ENCODE measurements around the gene NAXD. TPM values are rescaled to one million over a fixed set of nuclear protein-coding genes. Genes with fewer than 3 reads are reported as not detected.

Gene NAXD
- total RNA-seq, 1 donor from 2014 or later = 32.7 TPM

DNA sequence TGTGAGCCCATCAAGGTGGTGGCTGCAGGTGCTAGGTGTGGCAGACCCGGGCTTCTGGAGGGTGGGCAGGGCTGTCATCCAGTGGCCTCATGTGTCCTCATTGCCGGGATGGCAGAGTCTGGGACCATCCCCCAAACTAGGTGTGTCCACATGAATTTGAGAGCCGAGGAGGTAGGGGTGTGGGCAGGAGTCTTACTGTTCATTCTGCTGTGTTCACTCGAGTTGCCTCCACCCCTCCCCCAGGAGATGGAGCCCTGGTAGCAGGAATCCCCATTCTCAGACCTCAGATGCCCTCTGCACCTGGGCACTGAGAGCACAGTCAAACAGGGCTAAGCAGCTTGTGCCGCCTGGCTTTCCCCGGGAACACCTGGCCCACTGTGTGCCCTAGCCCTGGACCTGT lies 22.4 kb downstream of the NAXD start:
- Mint-ChIP-seq H3K4me1 (peaks cover 1% of the 10 kb centered on the region), H3K9me3 (no peaks in the 10 kb centered on the region), H3K36me3 (ENCODE audit: low read depth) (peaks cover 82% of the 10 kb centered on the region), H3K4me3 (no peak overlapping the region), H3K27ac (peak overlapping the region; percentile 24), H3K27me3 (no peaks in the 10 kb centered on the region)
- intact Hi-C loops (cut with micrococcal nuclease) = no loop called here
- DNase-seq (no peak), ATAC-seq (ENCODE audit: low read depth) (peak; percentile 28)
- TF ChIP-seq, protein P1, sequence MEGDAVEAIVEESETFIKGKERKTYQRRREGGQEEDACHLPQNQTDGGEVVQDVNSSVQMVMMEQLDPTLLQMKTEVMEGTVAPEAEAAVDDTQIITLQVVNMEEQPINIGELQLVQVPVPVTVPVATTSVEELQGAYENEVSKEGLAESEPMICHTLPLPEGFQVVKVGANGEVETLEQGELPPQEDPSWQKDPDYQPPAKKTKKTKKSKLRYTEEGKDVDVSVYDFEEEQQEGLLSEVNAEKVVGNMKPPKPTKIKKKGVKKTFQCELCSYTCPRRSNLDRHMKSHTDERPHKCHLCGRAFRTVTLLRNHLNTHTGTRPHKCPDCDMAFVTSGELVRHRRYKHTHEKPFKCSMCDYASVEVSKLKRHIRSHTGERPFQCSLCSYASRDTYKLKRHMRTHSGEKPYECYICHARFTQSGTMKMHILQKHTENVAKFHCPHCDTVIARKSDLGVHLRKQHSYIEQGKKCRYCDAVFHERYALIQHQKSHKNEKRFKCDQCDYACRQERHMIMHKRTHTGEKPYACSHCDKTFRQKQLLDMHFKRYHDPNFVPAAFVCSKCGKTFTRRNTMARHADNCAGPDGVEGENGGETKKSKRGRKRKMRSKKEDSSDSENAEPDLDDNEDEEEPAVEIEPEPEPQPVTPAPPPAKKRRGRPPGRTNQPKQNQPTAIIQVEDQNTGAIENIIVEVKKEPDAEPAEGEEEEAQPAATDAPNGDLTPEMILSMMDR (IDR thresholded peaks at IDR 0.05) = no peak
- ChIA-PET POLR2A (no interaction called here), CTCF (no interaction called here)

- CTCF ChIA-PET = no interaction called here
- peaks cover 2% of the 10 kb centered on the region for H3K4me1 Mint-ChIP-seq
- peaks cover 87% of the 10 kb centered on the region for H3K36me3 Mint-ChIP-seq (ENCODE audit: low read depth)
- intact Hi-C loops (cut with micrococcal nuclease) = no loop called here
- H3K27ac Mint-ChIP-seq = no peak overlapping the region
- H3K4me3 Mint-ChIP-seq = no peak overlapping the region
- TF ChIP-seq, protein P1 (IDR thresholded peaks at IDR 0.05) = no peak
- H3K9me3 Mint-ChIP-seq = no peaks in the 10 kb centered on the region
- POLR2A ChIA-PET = no interaction called here
- no peak for DNase-seq
- H3K27me3 Mint-ChIP-seq = no peaks in the 10 kb centered on the region
- no peak for ATAC-seq (ENCODE audit: low read depth)
These were observed 22.9 kb downstream of the NAXD start for GRCh38 chr13:110638257-110638656.

GRCh38 chr13:110638814-110639806 lies 23.8 kb downstream of the NAXD start:
- Mint-ChIP-seq H3K27me3 (no peaks in the 10 kb centered on the region), H3K9me3 (no peaks in the 10 kb centered on the region), H3K36me3 (ENCODE audit: low read depth) (peaks cover 91% of the 10 kb centered on the region), H3K4me3 (no peak overlapping the region), H3K27ac (peak overlapping the region; percentile 51), H3K4me1 (peaks cover 5% of the 10 kb centered on the region)
- POLR2A ChIA-PET = interaction anchor here (1.0 to 1.1 kb wide), 2 partner anchors 13 to 73 kb away, joined by 3 to 5 read pairs; no protein-coding TSS in a partner anchor
- ATAC-seq (ENCODE audit: low read depth) (no peak), DNase-seq (no peak)
- CTCF ChIA-PET = interaction anchor here (1.5 kb wide), 1 partner anchor 37 kb away, joined by 3 read pairs; no protein-coding TSS in a partner anchor
- intact Hi-C loops (cut with micrococcal nuclease) = no loop called here
- TF ChIP-seq, protein P1 (IDR thresholded peaks at IDR 0.05) = no peak

- CTCF ChIA-PET = interaction anchor here (1.5 kb wide), 1 partner anchor 36 kb away, joined by 3 read pairs; no protein-coding TSS in a partner anchor
- H3K27ac Mint-ChIP-seq = peak overlapping the region; percentile 51
These were observed 24.6 kb downstream of the NAXD start for GRCh38 chr13:110639935-110640334.

More at GRCh38 chr13:110639935-110640334, 24.6 kb downstream of the NAXD start:
- peaks cover 89% of the 10 kb centered on the region for H3K36me3 Mint-ChIP-seq (ENCODE audit: low read depth)
- no peaks in the 10 kb centered on the region for H3K27me3 Mint-ChIP-seq
- H3K9me3 Mint-ChIP-seq = no peaks in the 10 kb centered on the region
- no peak overlapping the region for H3K4me3 Mint-ChIP-seq
- TF ChIP-seq, protein P1 (IDR thresholded peaks at IDR 0.05) = no peak
- ATAC-seq (ENCODE audit: low read depth) (no peak), DNase-seq (no peak)
- H3K4me1 Mint-ChIP-seq = peaks cover 12% of the 10 kb centered on the region
- intact Hi-C loops (cut with micrococcal nuclease) = loop anchor here (5.0 kb wide), 1 partner anchor 37 kb away; no protein-coding TSS in a partner anchor
- POLR2A ChIA-PET = interaction anchor here (1.0 to 1.1 kb wide), 2 partner anchors 12 to 72 kb away, joined by 3 to 5 read pairs; no protein-coding TSS in a partner anchor

Data from activated B cell treated with CpG ODN at 0.5 μM for 24 hours (primary cell).